Bone marrow (tissue), 2 donors: ENCODE results near the gene MAP2.
A peak's percentile ranks its signal among the peaks of the same experiment; 100 is the strongest.
"Not testable (repeated sequence)": the region's sequence is repeated elsewhere in the genome, so short reads cannot be mapped to it uniquely, and the experiment has no call there.

Experiments
- DNase-seq, 2 donors: peaks; one replicate each; lab custom pipeline; 2025; lab: John Stamatoyannopoulos, UW

The MAP2 gene

DNA sequence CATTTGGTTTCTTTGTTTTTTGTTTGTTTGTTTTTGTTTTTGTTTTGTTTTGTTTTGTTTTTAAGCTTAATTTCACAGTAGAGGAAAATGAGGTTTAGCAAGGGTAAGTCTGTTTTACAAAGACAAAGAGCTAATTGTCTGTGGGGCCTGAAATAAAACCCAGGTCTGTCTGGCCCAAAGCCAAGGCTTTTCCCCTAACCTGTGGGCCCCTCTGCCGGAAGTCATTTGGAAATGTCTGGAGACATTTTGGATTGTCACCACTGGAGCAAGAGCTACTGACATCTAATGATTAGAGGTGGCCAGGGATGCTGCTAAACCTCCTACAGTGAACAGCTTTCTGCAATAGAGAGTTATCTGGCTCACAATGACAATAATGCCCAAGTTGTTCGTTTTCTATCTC lies 167.2 kb downstream of the MAP2 start:
- no peak for DNase-seq

DNA sequence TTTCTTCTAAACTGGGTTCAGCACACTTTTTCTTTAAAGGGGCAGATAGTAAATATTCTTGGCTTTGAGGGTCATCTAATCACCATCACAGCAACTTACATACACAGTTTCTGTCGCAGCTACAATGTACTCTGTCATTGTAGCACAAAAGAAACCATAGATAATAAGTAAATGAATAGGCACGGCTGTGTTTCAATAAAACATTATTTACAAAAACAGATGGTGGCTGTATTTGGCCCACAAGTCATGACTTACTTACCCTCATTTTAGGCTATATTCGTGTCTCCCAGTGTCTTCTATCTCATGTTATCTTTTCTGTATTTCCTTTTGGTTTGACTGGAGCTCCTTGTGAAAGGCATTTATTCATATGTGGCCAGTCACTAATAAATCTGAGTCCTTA lies 168.3 kb downstream of the MAP2 start:
- no peak for DNase-seq

- no peak for DNase-seq
These were observed 170.1 kb downstream of the MAP2 start for GRCh38 chr2:209593930-209594329.

DNA sequence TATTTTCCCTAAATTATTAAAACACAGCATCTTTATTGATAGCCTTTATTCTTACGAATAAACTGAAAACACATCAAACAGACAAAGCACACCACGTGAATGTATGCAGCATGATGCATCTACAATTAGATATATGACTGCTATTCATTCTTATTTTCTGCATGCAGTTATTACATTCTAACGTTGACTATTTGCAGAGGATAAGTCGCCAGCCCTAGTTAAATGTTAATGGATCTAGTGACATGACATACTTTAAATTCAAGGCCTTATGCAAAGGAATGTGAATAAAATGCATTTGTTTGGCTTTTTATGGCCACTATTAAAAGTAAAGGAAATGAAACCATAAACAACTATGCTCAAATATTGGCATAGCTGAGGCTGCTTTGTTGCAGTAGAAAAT lies 172.4 kb downstream of the MAP2 start:
- DNase-seq = no peak

GRCh38 chr2:209598227-209598626 lies 174.4 kb downstream of the MAP2 start:
- DNase-seq = not testable (repeated sequence)

GRCh38 chr2:209600341-209601171 lies 176.7 kb downstream of the MAP2 start:
- no peak for DNase-seq

DNA sequence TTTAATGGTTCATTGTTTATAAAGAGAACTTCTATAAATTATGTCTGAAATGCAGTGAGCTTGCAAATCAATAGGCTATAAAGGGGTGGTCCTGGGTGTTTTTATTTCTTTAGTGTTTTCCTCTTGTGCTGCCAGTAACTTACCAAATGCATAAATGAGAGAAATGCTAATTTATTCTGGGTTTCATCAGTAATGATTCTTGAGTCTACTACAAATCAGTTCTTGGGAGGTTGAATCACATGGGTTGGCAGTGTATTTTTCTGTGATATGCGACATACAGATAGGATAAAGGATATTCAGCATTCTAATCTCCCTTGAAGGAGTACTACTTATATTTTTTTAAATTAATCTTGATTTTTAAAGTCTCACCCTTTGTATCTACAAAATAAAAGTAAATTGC lies 177.7 kb downstream of the MAP2 start:
- DNase-seq = no peak

- no peak for DNase-seq
These were observed 178.4 kb downstream of the MAP2 start for GRCh38 chr2:209602259-209602658.

DNA sequence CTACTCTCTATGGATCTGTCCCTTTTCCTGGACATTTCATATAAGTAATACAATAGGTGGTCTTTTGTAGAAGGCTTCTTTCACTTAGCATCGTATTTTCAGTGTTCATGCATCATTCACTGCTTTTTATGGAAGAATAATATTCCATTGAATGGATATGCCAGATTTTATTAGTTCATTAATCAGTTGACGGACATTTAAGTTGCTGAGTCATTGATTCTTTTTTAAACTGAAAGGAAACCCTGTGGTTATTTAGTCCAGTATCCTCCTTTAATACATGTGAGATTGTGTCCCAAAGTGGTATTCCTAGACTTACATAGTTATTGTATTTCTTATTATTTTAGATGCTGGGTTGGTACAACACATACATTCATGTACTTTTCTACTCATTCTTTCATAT lies 185.7 kb downstream of the MAP2 start:
- DNase-seq = no peak

GRCh38 chr2:209610631-209611030 lies 186.8 kb downstream of the MAP2 start:
- DNase-seq = no peak

DNA sequence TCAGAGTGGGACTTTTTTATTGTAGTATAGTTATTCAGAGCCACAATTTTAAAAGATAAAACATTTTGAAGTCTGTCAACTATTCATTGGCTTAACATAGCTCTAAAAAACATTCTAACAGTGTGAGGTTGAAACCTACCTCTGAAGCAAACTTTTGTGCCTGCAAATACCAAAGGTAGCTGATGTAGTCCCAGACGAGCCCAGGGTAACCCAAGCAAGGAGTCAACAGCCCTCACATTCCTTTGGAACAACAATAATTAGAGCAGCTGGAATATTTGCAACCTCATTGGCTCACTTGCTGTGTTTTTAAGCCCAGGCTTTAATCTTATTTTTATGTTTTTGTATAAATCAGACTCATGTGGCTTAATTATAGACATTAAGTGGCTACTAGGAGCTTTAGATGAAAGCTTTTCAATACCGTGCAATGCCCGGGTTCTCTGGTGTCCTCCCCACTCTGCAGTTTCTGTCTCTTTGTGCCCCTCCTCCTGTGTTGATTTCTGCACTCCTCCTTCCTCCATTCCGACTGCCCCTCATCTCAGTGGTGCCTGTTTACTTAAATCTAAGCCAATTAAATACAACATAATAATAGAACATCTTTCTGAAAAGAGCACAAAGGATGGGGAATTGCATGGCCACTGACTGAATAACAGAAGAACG lies 189.9 kb downstream of the MAP2 start:
- DNase-seq = no peak

- DNase-seq = no peak
These were observed 191.0 kb downstream of the MAP2 start for GRCh38 chr2:209614690-209615369.

- DNase-seq = peak in 1 of 2 donors; percentile 2
These were observed 195.9 kb downstream of the MAP2 start for GRCh38 chr2:209619782-209620181.

DNA sequence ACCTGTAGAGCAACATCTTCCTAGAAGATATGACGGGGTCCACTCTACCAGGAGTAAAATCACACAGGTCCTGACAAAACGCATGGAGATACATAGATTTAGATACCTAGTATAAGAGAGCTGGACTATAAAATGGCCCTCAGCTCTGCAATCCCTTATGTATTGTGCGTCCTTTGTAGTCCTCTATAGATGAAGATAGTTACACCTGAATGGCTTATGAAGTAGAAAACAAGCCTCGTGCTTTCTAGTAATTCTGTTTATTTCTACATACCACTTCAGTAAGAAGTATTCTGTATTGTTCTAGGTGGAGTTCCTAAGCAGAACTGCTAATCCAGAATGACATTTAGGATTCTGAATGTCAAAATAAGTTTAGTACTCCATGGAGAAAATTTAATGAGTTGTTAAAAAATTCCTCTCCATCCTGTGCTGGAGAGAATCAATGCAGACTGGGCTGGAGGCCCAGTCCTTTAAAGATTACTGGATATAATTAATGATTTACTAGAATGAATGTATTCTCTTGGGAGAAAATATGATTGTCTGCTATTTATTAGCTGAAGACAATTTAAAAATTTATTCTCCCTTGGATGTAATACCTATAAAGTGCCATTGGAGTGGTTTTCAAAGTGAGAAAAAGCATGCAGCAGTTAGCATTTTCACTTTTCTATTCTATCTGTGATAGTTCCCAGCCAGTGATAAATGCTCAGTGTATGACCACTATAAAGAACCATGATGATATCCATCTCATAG lies 200.5 kb downstream of the MAP2 start:
- no peak for DNase-seq

- no peak for DNase-seq
These were observed 205.8 kb downstream of the MAP2 start for GRCh38 chr2:209629597-209629996.

DNA sequence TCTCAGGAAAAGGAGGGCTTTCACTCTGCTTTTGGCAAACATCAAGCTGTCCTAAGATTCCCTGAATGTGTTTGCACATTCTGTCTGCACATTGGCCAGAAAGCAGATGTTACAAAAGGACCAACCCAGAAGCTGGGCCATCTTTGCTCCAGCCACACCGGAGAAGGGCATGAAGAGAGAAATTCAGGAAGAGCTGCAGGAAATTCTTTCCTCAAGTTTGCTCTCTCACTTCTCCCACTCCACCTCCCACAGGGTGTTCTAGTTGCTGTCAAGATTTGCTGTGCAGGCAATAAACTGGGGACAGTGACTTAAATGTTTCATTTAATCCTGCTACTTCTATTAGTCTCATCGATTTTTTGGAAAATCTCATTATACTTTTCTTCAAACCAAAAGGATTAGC lies 210.1 kb downstream of the MAP2 start:
- no peak for DNase-seq

DNA sequence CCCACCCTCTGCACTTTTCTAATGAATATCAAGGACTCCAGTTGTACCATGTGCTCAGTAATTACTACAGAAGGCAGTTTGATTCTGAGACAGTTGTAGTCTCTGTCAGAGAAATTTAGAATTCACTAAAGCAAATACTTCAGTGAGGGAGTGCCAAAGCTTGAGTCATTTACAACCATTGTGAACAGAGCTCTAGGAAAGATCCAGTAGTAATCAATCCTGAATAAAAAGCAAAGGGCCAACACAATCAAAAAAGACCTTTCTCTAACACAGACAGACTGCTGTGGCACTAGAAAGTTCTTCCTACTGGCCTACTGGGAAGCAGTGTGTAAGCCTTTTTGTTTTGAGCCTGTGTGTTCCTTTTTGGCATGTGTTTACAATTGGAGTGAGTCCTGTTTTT lies 212.2 kb downstream of the MAP2 start:
- DNase-seq = no peak

- DNase-seq = no peak
These were observed 213.4 kb downstream of the MAP2 start for GRCh38 chr2:209637293-209637692.

DNA sequence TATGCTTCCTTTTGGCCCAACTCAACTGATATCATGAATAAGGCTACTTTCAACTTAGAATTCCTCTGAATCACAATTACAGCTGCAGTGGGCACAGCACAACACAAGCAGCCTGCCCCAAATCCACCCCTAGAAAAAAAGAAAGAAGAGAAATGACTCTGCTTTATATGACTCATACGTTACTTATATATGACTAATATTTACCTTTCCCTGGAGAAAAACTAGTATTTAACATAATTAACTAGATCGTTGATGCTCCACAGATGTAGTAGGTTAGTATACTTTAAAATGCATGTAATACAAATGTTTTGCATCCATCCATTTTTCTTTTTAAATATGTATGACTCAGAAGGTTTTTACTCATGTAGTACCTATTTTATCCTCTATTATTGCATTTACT lies 214.5 kb downstream of the MAP2 start:
- no peak for DNase-seq

- DNase-seq = no peak
These were observed 216.5 kb downstream of the MAP2 start for GRCh38 chr2:209640358-209640757.

- no peak for DNase-seq
These were observed 218.4 kb downstream of the MAP2 start for GRCh38 chr2:209642146-209642820.

GRCh38 chr2:209644842-209645241 lies 221.0 kb downstream of the MAP2 start:
- no peak for DNase-seq
